GM12801 (cell line): ENCODE data around the gene TRIM38.

Experiments used
- TF ChIP-seq, protein P1 (sequence below): IDR thresholded peaks from one replicate; pipeline ENCODE4 v1.5.1; 2011; ENCODE audit warnings: control low read depth; ENCODE audit not compliant: insufficient read length; ENCODE audit errors: extremely low read depth

Gene TRIM38

DNA sequence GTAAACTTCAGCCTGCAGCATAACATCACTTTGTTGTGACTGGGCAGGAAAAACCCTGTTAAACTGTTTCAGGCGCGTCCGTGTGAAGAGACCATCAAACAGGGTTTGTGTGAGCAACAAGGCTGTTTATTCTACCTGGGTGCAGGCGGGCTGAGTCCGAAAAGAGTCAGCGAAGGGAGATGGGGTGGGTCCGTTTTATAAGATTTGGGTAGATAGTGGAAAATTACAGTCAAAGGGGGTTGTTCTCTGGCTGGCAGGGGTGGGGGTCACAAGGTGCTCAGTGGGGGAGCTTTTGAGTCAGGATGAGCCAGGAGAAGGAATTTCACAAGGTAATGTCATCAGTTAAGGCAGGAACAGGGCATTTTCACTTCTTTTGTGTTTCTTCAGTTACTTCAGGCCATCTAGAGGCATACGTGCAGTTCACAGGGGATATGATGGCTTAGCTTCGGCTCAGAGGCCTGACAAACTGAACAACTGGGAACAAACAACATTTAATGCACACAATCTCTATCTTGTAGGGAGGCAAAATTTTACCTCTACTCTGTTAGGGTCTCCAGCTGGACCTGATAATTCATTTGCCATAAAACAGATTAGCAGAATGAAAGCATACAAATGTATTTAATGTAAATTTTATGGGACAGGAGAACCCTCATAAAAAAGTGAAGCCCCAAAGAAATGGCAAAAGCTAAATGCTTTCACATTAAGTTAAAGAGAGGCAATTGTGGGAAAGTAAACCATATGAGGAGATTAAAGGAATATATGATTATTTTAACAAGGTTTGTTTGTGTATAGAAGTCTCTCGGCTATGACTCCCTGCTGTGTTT lies 66.4 kb downstream of the TRIM38 start:
- TF ChIP-seq, protein P1, sequence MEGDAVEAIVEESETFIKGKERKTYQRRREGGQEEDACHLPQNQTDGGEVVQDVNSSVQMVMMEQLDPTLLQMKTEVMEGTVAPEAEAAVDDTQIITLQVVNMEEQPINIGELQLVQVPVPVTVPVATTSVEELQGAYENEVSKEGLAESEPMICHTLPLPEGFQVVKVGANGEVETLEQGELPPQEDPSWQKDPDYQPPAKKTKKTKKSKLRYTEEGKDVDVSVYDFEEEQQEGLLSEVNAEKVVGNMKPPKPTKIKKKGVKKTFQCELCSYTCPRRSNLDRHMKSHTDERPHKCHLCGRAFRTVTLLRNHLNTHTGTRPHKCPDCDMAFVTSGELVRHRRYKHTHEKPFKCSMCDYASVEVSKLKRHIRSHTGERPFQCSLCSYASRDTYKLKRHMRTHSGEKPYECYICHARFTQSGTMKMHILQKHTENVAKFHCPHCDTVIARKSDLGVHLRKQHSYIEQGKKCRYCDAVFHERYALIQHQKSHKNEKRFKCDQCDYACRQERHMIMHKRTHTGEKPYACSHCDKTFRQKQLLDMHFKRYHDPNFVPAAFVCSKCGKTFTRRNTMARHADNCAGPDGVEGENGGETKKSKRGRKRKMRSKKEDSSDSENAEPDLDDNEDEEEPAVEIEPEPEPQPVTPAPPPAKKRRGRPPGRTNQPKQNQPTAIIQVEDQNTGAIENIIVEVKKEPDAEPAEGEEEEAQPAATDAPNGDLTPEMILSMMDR, result no peak

DNA sequence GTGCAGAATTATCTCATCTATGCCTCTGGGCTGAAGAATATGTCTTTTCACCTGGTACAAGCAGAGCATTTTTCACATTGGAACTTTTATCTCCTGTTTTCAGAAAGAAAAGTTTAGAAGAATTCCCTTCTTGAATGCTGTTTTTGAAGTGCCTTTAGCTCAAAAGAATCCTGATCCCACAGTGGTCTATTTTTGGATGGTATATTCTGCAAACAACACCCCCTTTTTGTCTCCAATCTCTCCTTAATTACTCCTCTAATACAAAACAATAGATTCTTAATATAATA lies 66.9 kb downstream of the TRIM38 start:
- TF ChIP-seq, protein P1, result no peak

DNA sequence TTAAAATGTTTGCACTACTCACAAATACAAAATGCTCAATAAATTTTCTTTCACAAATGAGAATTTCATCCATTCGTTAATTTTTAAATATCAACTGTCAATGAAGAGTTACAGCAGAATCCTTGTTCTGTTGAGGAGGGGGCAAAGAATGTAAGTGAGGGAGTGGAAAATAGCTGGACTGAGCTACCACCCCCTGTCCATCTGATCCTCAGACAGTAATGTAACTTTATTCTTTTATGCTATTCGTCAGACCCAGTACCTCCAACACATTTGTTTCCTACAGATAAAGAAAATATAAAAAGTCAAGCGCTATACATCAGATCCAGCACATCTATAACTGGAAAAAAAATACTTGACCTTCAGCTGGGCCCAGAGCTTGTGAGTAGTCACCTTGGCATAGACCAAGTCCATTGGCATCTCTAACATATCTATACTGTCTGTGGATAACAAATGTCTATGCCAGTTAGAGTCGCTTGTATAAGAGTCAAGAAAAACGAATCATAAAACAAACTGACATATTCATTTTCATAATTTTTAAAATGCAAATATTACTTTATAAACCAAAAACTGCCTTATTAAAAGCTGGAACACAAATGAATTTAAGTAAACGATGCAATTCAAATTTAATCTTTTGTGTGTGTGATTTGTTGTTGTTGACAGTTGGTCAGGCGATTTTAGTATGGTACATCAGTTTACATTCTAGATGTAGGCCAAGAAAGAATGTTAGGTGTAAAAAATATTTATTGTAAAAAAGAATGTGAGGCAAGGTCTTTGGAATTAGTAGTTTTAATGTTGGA lies 67.5 kb downstream of the TRIM38 start:
- TF ChIP-seq, protein P1, result no peak

DNA sequence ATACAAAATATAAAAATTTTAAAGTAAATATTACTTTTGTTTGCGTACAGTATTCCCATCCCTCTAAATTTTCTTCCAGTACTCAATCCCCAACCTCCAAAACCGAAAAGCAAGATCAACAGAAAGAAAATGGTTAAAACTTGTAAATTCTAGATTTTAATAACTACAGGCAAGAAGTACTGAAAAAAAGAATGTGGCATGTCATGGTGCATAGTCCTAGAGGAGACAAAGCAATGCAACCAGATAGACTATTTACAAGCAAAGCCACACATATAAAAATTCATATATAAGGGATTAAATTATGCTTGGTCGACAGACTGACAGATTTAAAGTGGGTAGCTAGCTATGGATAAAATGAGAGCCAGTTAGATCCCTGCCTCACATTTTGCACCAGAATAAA lies 68.1 kb downstream of the TRIM38 start:
- TF ChIP-seq, protein P1, result no peak

DNA sequence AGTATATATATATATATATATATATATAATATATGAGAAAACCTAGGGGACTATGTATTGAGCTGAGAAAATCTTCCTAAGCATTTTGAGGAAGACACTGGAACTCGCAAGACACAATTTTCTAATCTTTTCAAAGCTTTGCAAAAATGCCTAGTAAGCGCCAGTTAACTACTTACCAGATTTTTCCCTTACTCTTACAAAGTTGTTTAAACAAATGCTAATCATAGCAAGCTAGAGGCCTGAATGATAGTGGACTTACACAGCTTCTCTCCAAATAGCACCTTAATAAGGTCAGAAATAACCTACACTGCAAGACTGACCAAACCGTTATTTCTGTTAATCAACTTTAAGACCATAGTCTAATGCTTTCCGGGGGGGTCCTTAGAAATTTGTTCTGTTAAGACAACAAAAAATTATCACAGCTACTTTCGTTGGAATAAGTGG lies 68.6 kb downstream of the TRIM38 start:
- TF ChIP-seq, protein P1, result no peak

DNA sequence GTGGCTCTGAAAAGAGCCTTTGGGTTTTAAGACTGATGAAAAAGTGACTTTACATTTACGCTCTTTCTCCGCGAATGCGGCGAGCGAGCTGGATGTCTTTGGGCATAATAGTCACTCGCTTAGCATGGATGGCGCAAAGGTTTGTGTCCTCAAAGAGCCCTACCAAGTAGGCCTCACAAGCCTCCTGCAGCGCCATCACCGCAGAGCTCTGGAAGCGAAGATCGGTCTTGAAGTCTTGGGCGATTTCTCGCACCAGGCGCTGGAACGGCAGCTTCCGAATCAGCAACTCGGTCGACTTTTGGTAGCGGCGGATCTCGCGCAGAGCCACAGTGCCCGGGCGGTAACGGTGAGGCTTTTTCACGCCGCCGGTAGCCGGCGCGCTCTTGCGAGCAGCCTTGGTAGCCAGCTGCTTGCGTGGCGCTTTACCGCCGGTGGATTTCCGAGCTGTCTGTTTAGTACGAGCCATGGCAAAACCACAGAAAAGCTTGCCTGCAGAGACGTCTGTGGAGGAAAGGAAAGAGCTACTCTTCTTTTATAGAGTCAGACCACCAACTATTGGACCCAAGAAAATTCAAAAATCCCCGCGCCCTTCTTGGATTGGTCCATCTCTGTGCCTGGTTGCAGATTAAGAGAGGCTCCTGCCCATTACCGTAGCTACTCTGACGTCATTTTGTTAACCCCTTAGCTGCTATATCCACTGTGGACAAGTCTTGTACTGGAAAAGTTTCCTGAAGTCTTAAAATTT lies 69.2 kb downstream of the TRIM38 start:
- TF ChIP-seq, protein P1, result no peak

DNA sequence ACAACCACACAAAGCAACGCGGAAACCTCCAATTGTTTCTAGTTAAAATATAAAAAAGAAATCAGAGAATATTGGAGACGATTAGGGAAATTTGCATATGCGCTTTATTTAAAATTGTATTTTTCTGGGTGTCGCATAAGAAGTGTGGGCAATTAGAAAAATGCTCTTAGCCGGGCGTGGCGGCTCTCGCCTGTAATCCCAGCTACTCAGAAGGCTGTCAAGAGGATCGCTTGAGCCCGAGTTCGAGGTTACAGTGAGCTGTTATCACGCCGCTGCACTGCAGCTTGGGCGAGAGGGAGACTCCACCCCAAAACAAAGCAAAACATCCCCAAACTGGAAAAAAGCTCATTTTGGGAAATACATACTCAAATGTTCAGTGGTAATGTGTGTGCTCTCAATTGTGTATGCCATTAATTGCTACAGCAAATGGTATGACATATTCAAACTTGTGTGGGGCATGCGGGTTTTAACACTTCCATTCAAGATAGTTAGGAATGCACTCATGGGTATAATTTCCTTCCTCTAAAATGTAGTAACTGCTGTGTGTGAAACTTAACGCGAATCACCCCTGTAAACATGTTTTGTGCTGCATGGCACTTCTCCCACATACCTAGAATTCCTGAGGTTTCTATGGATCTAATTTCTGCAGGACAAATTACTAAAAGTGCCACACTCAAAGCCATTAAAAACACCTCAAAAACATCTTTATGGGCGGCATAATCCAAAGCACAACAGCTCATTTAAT lies 69.9 kb downstream of the TRIM38 start:
- TF ChIP-seq, protein P1, result no peak
